OCI-LY7 (cell line): ENCODE data around the gene TRRAP.

Experiments
- CTCF ChIP-seq: fragments of 200-600 bp; sonication (generic); conservative IDR thresholded peaks from 2 replicates; pipeline ENCODE4 v1.5.1; 2014; ENCODE audit warnings: mild to moderate bottlenecking, antibody characterized with exemption, low read length, moderate library complexity, mixed read lengths
- EZH2phosphoT487 ChIP-seq: fragments of 200-600 bp; sonication (generic); IDR thresholded peaks from 2 replicates; pipeline ENCODE4 v1.6.1; 2018; ENCODE audit warnings: low read depth, borderline replicate concordance, mild to moderate bottlenecking, mixed run types, antibody characterized with exemption, low read length, moderate library complexity, mixed read lengths

GRCh38 chr7:99008921-99009530 is 130.7 kb downstream of the TRRAP start:
- no peak for TF ChIP-seq CTCF
- no peak for TF ChIP-seq EZH2phosphoT487
